H1 (cell line): ENCODE measurements around the gene UPF2. TPM values are rescaled to one million over a fixed set of nuclear protein-coding genes. Genes with fewer than 3 reads are reported as not detected.

Source experiments
- CTCF ChIA-PET: fragments of 300-600 bp; sonication (Branson Sonifier 250); formaldehyde crosslinking; loops from one replicate; lab custom pipeline; 2021; ENCODE audit not compliant: partially characterized antibody; lab: Charles Lee
- POLR2A ChIA-PET: fragments of 300-600 bp; sonication (Branson Sonifier 250); formaldehyde crosslinking; loops from one replicate; lab custom pipeline; 2021; ENCODE audit warnings: inconsistent platforms; ENCODE audit not compliant: partially characterized antibody; lab: Charles Lee
- DNase-seq, 2 experiments: peaks; one replicate each; pipeline versions ENCODE4 v3.0.0 to v3.0.0-alpha.2; 2010 to 2022; ENCODE audit warnings: low spot score in 2 of 2, low read depth in 1 of 2, mixed read lengths in 1 of 2
- FAIRE-seq: peaks from 2 replicates; lab custom pipeline; 2011; peaks lifted over from hg19 to GRCh38; lab: Jason Lieb, UNC
- H2AFZ ChIP-seq: 2 replicates; pipeline ENCODE4 v1.8.1; 2012; ENCODE audit warnings: low read length, inconsistent platforms
- H2AK5ac ChIP-seq: 2 replicates; pipeline ENCODE4 v1.6.1; 2013; ENCODE audit warnings: low read depth, low read length
- H2BK120ac ChIP-seq: replicated peaks from 2 replicates; pipeline ENCODE3; 2013; ENCODE audit warnings: low read depth, low read length, inconsistent platforms
- H2BK12ac ChIP-seq: 2 replicates; pipeline ENCODE4 v1.6.1; 2013; ENCODE audit warnings: low read depth, low read length
- H2BK15ac ChIP-seq: 2 replicates; pipeline ENCODE4 v1.6.1; 2013; ENCODE audit warnings: low read length
- H2BK20ac ChIP-seq: 2 replicates; pipeline ENCODE4 v1.6.1; 2013; ENCODE audit warnings: low read length
- H2BK5ac ChIP-seq: 2 replicates; pipeline ENCODE4 v1.6.1; 2013; ENCODE audit warnings: low read depth, low read length
- H3K14ac ChIP-seq: 2 replicates; pipeline ENCODE4 v1.6.1; 2013; ENCODE audit warnings: inconsistent platforms; ENCODE audit not compliant: insufficient read length
- H3K18ac ChIP-seq: 2 replicates; pipeline ENCODE4 v1.6.1; 2013; ENCODE audit warnings: low read length; ENCODE audit errors: extremely low read depth
- H3K23ac ChIP-seq: 2 replicates; pipeline ENCODE4 v1.6.1; 2013; ENCODE audit warnings: inconsistent platforms; ENCODE audit not compliant: insufficient read length
- H3K23me2 ChIP-seq: 2 replicates; pipeline ENCODE4 v1.6.1; 2013; ENCODE audit warnings: low read depth, low read length
- H3K27ac ChIP-seq: 2 replicates; pipeline ENCODE4 v1.6.1; 2011; ENCODE audit warnings: low read depth, low read length, inconsistent platforms
- H3K27me3 ChIP-seq, 4 experiments: replicated peaks in 1 of 4; 1 replicate in 1 of 4; 2 replicates in 3 of 4; pipeline versions ENCODE4 v1.6.1 to v1.8.1; 2011 to 2013; ENCODE audit warnings: low read length in 3 of 4, mild to moderate bottlenecking in 3 of 4, inconsistent platforms in 2 of 4, mixed read lengths in 2 of 4, moderate library complexity in 1 of 4; ENCODE audit not compliant: control insufficient read depth in 3 of 4, insufficient read depth in 3 of 4; ENCODE audit errors: extremely low read depth in 1 of 4
- H3K36me3 ChIP-seq, 4 experiments: 2 replicates each; pipeline versions ENCODE4 v1.6.1 to v1.8.1; 2011 to 2013; ENCODE audit warnings: mild to moderate bottlenecking in 4 of 4, low read length in 3 of 4, moderate library complexity in 2 of 4, control low read depth in 1 of 4, inconsistent platforms in 1 of 4; ENCODE audit not compliant: insufficient read depth in 4 of 4, control insufficient read depth in 2 of 4
- H3K4ac ChIP-seq: replicated peaks from 2 replicates; pipeline ENCODE3; 2013; ENCODE audit warnings: low read length, low read depth, mixed read lengths, inconsistent platforms; ENCODE audit not compliant: insufficient read length
- H3K4me1 ChIP-seq, 4 experiments: replicated peaks in 1 of 4; 1 replicate in 1 of 4; 2 replicates in 3 of 4; pipeline versions ENCODE4 v1.6.1 to v1.8.1; 2011 to 2013; ENCODE audit warnings: low read length in 3 of 4, inconsistent platforms in 2 of 4, mixed read lengths in 1 of 4; ENCODE audit not compliant: insufficient read depth in 4 of 4, control insufficient read depth in 3 of 4
- H3K4me2 ChIP-seq, 2 experiments: 2 replicates each; pipeline versions ENCODE4 v1.6.1 to v1.8.1; 2011 to 2013; ENCODE audit warnings: low read depth in 2 of 2, low read length in 2 of 2, control low read depth in 1 of 2, inconsistent platforms in 1 of 2, mild to moderate bottlenecking in 1 of 2; ENCODE audit not compliant: insufficient read depth in 1 of 2
- H3K4me3 ChIP-seq, 4 experiments: fragments of 200-600, 300-600 bp in 1 of 4; sonication (generic), shearing (Covaris generic), sonication (Bioruptor Twin) in 1 of 4; 2 replicates each; pipeline versions ENCODE4 v1.5.1 to v1.8.1; 2011 to 2016; ENCODE audit warnings: low read length in 4 of 4, low read depth in 3 of 4, control low read depth in 2 of 4, inconsistent platforms in 2 of 4, mild to moderate bottlenecking in 2 of 4, mixed read lengths in 1 of 4, moderate library complexity in 1 of 4; ENCODE audit not compliant: insufficient read depth in 2 of 4; ENCODE audit errors: extremely low read depth in 1 of 4
- H3K56ac ChIP-seq: replicated peaks from 2 replicates; pipeline ENCODE3; 2013; ENCODE audit warnings: low read depth, mild to moderate bottlenecking, mixed read lengths, low read length, inconsistent platforms; ENCODE audit not compliant: insufficient read length
- H3K79me1 ChIP-seq: 2 replicates; pipeline ENCODE4 v1.6.1; 2013; ENCODE audit warnings: low read depth, low read length, control low read depth
- H3K79me2 ChIP-seq, 2 experiments: 2 replicates each; pipeline versions ENCODE4 v1.6.1 to v1.8.1; 2012 to 2013; ENCODE audit warnings: low read length in 2 of 2, mild to moderate bottlenecking in 2 of 2, inconsistent platforms in 1 of 2; ENCODE audit not compliant: insufficient read depth in 2 of 2, control insufficient read depth in 1 of 2
- H3K9ac ChIP-seq, 4 experiments: replicated peaks in 1 of 4; 1 replicate in 1 of 4; 2 replicates in 3 of 4; pipeline versions ENCODE4 v1.6.1 to v1.8.1; 2011 to 2013; ENCODE audit warnings: low read depth in 3 of 4, low read length in 3 of 4, control low read depth in 2 of 4, mild to moderate bottlenecking in 2 of 4, moderate library complexity in 2 of 4, inconsistent platforms in 1 of 4; ENCODE audit errors: extremely low read depth in 1 of 4
- H3K9me3 ChIP-seq, 2 experiments: 2 replicates each; pipeline versions ENCODE4 v1.6.1 to v1.8.1; 2012 to 2013; ENCODE audit warnings: mild to moderate bottlenecking in 2 of 2, moderate library complexity in 2 of 2, control low read depth in 1 of 2, inconsistent platforms in 1 of 2, low read depth in 1 of 2, low read length in 1 of 2, mixed read lengths in 1 of 2; ENCODE audit not compliant: insufficient read depth in 2 of 2
- H4K20me1 ChIP-seq, 2 experiments: replicated peaks in 1 of 2; 2 replicates each; pipeline versions ENCODE3 to v1.8.1; 2011 to 2013; ENCODE audit warnings: inconsistent platforms in 2 of 2, low read length in 2 of 2, mild to moderate bottlenecking in 1 of 2; ENCODE audit not compliant: insufficient read depth in 2 of 2, control insufficient read depth in 1 of 2
- H4K5ac ChIP-seq: 2 replicates; pipeline ENCODE4 v1.6.1; 2013; ENCODE audit warnings: low read length, low read depth, mixed read lengths, inconsistent platforms; ENCODE audit not compliant: insufficient read length
- H4K8ac ChIP-seq: 2 replicates; pipeline ENCODE4 v1.8.0; 2013; ENCODE audit warnings: mild to moderate bottlenecking, moderate library complexity, low read length, inconsistent platforms; ENCODE audit not compliant: insufficient read depth; ENCODE audit errors: extremely low read depth
- H4K91ac ChIP-seq: replicated peaks from 2 replicates; pipeline ENCODE3; 2013; ENCODE audit warnings: low read length, mixed read lengths, inconsistent platforms; ENCODE audit not compliant: insufficient read length
- CBX8 ChIP-seq: fragments of 300-800, 300-1000 bp; sonication (generic); IDR thresholded peaks from 2 replicates; pipeline ENCODE4 v1.7.1; 2016; ENCODE audit warnings: low read depth, low read length, borderline replicate concordance
- GTF2F1 ChIP-seq: IDR thresholded peaks from 2 replicates; pipeline ENCODE4 v1.6.1; 2012; ENCODE audit warnings: low read depth, low read length, improper control_type of control experiment, borderline replicate concordance
- HDAC6 ChIP-seq: IDR thresholded peaks from one replicate; pipeline ENCODE4 v1.7.1; 2012; ENCODE audit warnings: low read depth, mild to moderate bottlenecking, inconsistent platforms, low read length, moderate library complexity
- TBP ChIP-seq: IDR thresholded peaks from 2 replicates; pipeline ENCODE4 v1.6.1; 2011; ENCODE audit warnings: low read depth, low read length, improper control_type of control experiment
- WGBS, 2 experiments: shearing (Covaris generic) in 1 of 2; methylation state at CpG; one replicate each; pipeline versions ENCODE4 v1.1.6 to v1.1.7; 2013 to 2015; ENCODE audit warnings: low lambda C conversion rate in 2 of 2, mixed read lengths in 2 of 2, inconsistent platforms in 1 of 2, low coverage in 1 of 2, missing lambda C conversion rate in 1 of 2; ENCODE audit not compliant: insufficient replicate concordance in 2 of 2, insufficient coverage in 1 of 2, insufficient read length in 1 of 2; ENCODE audit errors: extremely low coverage in 1 of 2, missing lambda C conversion rate in 1 of 2; 5-methylcytosine and 5-hydroxymethylcytosine counted together
- polyA plus RNA-seq, 7 experiments: library from polyadenylated mRNA; depleted of rRNA in 3 of 7; stranded (reverse) in 5 of 7; unstranded in 2 of 7; fragments of >200 nt in 5 of 7; fragments of 200-250 nt in 2 of 7; gene quantifications; 1 replicate in 5 of 7; 2 replicates in 1 of 7; 4 replicates in 1 of 7; pipeline versions ENCODE4 v1.2.1 to v1.2.3, GENCODE V29; 2011 to 2013; ENCODE audit warnings: missing spikeins in 2 of 7, mixed read lengths in 2 of 7
- total RNA-seq: library from RNA; stranded (reverse); fragmentation: NEBNext Ultra II Directional; extraction: Animal tissue kit (Norgen Biotek cat#: 25700); gene quantifications from 2 replicates; pipeline ENCODE4 v1.2.1, GENCODE V29; 2021
- TF ChIP-seq, protein P1 (sequence below): IDR thresholded peaks from 2 replicates; pipeline ENCODE4 v1.6.1; 2012; ENCODE audit warnings: low read length, inconsistent platforms
- TF ChIP-seq, protein P2 (sequence below): IDR thresholded peaks from 2 replicates; pipeline ENCODE4 v1.6.1; 2011; ENCODE audit warnings: low read length, improper control_type of control experiment

The UPF2 gene
- total and polyA plus RNA-seq, 2 of the 8 experiments (the other 6 are each of a cell fraction or from before 2014, with no cell fraction given), result 6.2 to 32.8 TPM

DNA sequence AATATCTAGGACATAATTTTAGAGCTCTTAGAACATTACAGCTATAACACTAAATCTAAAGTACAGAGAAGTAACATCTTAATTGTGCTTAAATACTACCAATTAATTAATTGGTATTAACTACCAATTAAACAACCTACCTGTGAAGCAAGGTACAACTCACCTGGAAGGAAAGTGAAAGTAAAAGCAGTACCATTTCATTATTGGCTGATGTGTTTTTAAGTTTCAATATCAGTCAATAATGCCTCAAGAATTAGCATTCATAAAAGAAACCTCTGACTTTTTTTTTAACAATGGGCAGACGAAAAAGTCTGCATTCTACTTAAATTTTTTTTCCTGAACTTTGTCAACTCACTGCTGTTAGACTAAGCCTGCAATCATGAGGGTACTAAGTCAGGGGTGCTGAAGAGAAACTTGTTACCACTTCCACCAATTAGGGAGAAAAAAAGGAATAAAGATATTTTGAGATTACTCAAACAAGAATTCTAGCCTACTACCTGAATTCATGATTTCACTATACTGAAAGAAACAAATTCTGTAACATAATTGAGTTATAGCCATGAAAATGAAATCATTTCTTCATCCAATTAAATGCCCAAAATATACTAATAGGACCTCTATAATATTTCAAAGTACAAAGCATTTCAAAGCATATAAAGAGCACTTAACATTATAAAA, 19.9 kb downstream of the UPF2 start:
- no peak overlapping the region for H3K4ac ChIP-seq
- WGBS, 2 experiments, result 88% methylated on average over 1 of the region's 1 CpG; no CpG with 5 or more reads in 1 of the 2 experiments
- H3K4me1 ChIP-seq, result no peaks in the 10 kb centered on the region
- DNase-seq (no peak), FAIRE-seq (no peak)
- H3K79me2 ChIP-seq, result peaks cover 0 to 74% of the 10 kb centered on the region in 2 experiments; a peak in 3 of 4 replicates
- no peak overlapping the region for H2BK5ac ChIP-seq
- H3K56ac ChIP-seq, result no peak overlapping the region
- H3K79me1 ChIP-seq, result no peaks in the 10 kb centered on the region; the same call in 1 of the 2 replicates
- ChIA-PET POLR2A (no interaction called here), CTCF (interaction anchor here (0.8 to 1.0 kb wide), 2 partner anchors 11 to 170 kb away, joined by 3 to 6 read pairs; no protein-coding TSS in a partner anchor)
- H3K23me2 ChIP-seq, result no peaks in the 10 kb centered on the region
- no peak overlapping the region for H3K23ac ChIP-seq
- H2BK15ac ChIP-seq, result no peak overlapping the region
- no peak overlapping the region for H3K4me2 ChIP-seq
- no peaks in the 10 kb centered on the region for H3K9me3 ChIP-seq
- no peak overlapping the region for H4K8ac ChIP-seq
- H3K27me3 ChIP-seq, result no peaks in the 10 kb centered on the region
- H3K27ac ChIP-seq, result no peak overlapping the region
- no peak overlapping the region for H2AFZ ChIP-seq
- H4K91ac ChIP-seq, result no peak overlapping the region
- peaks cover 0 to 3% of the 10 kb centered on the region in 2 experiments for H4K20me1 ChIP-seq
- H2BK120ac ChIP-seq, result no peak overlapping the region
- H3K14ac ChIP-seq, result no peak overlapping the region
- peaks cover 0 to 10% (median under 1%) of the 10 kb centered on the region in 4 experiments; a peak in 3 of 8 replicates for H3K36me3 ChIP-seq
- no peak for TF ChIP-seq HDAC6
- TF ChIP-seq, protein P1, sequence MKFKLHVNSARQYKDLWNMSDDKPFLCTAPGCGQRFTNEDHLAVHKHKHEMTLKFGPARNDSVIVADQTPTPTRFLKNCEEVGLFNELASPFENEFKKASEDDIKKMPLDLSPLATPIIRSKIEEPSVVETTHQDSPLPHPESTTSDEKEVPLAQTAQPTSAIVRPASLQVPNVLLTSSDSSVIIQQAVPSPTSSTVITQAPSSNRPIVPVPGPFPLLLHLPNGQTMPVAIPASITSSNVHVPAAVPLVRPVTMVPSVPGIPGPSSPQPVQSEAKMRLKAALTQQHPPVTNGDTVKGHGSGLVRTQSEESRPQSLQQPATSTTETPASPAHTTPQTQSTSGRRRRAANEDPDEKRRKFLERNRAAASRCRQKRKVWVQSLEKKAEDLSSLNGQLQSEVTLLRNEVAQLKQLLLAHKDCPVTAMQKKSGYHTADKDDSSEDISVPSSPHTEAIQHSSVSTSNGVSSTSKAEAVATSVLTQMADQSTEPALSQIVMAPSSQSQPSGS, result no peak
- TF ChIP-seq CBX8, result no peak
- TF ChIP-seq, protein P2, sequence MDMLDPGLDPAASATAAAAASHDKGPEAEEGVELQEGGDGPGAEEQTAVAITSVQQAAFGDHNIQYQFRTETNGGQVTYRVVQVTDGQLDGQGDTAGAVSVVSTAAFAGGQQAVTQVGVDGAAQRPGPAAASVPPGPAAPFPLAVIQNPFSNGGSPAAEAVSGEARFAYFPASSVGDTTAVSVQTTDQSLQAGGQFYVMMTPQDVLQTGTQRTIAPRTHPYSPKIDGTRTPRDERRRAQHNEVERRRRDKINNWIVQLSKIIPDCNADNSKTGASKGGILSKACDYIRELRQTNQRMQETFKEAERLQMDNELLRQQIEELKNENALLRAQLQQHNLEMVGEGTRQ, result no peak
- TF ChIP-seq TBP, result no peak
- TF ChIP-seq GTF2F1, result no peak
- no peak overlapping the region for H2AK5ac ChIP-seq
- H2BK20ac ChIP-seq, result no peak overlapping the region
- no peak overlapping the region for H4K5ac ChIP-seq
- H2BK12ac ChIP-seq, result no peak overlapping the region
- no peak overlapping the region for H3K9ac ChIP-seq
- H3K4me3 ChIP-seq, result no peak overlapping the region
- H3K18ac ChIP-seq, result no peak overlapping the region
